ENCODE results near the gene ISLR. TPM values are rescaled to one million over a fixed set of nuclear protein-coding genes. Genes with fewer than 3 reads are reported as not detected.

ISLR gene
- polyA plus RNA-seq, 1 donor from 2014 or later = not detected

- Histone ChIP-seq H4K20me1 (ENCODE audit: insufficient read depth) (no peaks in the 10 kb centered on the region), H3K4me3 (ENCODE audit: low read length) (no peak overlapping the region), H3K9ac (ENCODE audit: low read length) (no peak overlapping the region), H3K27me3 (ENCODE audit: insufficient read depth, low read depth, low read length) (no peaks in the 10 kb centered on the region), H3K79me2 (replicated peaks; ENCODE audit: insufficient read depth, low read length) (no peaks in the 10 kb centered on the region), H3K36me3 (ENCODE audit: insufficient read depth, low read length) (no peaks in the 10 kb centered on the region), H3K9me2 (ENCODE audit: insufficient read depth, low read length) (no peaks in the 10 kb centered on the region), H3K4me2 (ENCODE audit: low read length) (no peak overlapping the region), H2AFZ (ENCODE audit: low read depth, low read length) (no peak overlapping the region), H3K27ac (ENCODE audit: low read length) (no peak overlapping the region), H3K9me3 (ENCODE audit: low read length) (no peaks in the 10 kb centered on the region), H3F3A (ENCODE audit: insufficient read depth, low read length, poor library complexity, severe bottlenecking) (no peaks in the 10 kb centered on the region)
- TF ChIP-seq CTCF (IDR thresholded peaks at IDR 0.05; ENCODE audit: poor library complexity, severe bottlenecking) = no peak
- TF ChIP-seq MXI1 (conservative IDR thresholded peaks at IDR 0.05; ENCODE audit: poor library complexity, severe bottlenecking) = no peak
- TF ChIP-seq RAD21 (conservative IDR thresholded peaks at IDR 0.05) = no peak
- TF ChIP-seq POLR2AphosphoS5 (IDR thresholded peaks at IDR 0.05) = no peak
- no peak for TF ChIP-seq EZH2 (IDR thresholded peaks at IDR 0.05; ENCODE audit: borderline replicate concordance, insufficient read depth, low read length, poor library complexity, severe bottlenecking)
- no peak for TF ChIP-seq TAF1 (IDR thresholded peaks at IDR 0.05; ENCODE audit: low read depth)
- no peak for TF ChIP-seq SMC3 (conservative IDR thresholded peaks at IDR 0.05; ENCODE audit: poor library complexity)
- TF ChIP-seq EP300 (conservative IDR thresholded peaks at IDR 0.05; ENCODE audit: poor library complexity, severe bottlenecking) = no peak
- TF ChIP-seq REST (IDR thresholded peaks at IDR 0.05; ENCODE audit: borderline replicate concordance) = no peak
Observed at GRCh38 chr15:74178326-74179100, 5.0 kb downstream of the ISLR start.

GRCh38 chr15:74179101-74179841 lies 5.8 kb downstream of the ISLR start:
- no peaks in the 10 kb centered on the region for H3K36me3 ChIP-seq (ENCODE audit: insufficient read depth, low read length)
- no peak overlapping the region for H3K4me2 ChIP-seq (ENCODE audit: low read length)
- no peaks in the 10 kb centered on the region for H3F3A ChIP-seq (ENCODE audit: insufficient read depth, low read length, poor library complexity, severe bottlenecking)
- H3K79me2 ChIP-seq (replicated peaks; ENCODE audit: insufficient read depth, low read length) = no peaks in the 10 kb centered on the region
- H4K20me1 ChIP-seq (ENCODE audit: insufficient read depth) = no peaks in the 10 kb centered on the region
- H3K9ac ChIP-seq (ENCODE audit: low read length) = no peak overlapping the region
- no peaks in the 10 kb centered on the region for H3K27me3 ChIP-seq (ENCODE audit: insufficient read depth, low read depth, low read length)
- H3K9me2 ChIP-seq (ENCODE audit: insufficient read depth, low read length) = no peaks in the 10 kb centered on the region
- no peak overlapping the region for H3K27ac ChIP-seq (ENCODE audit: low read length)
- H2AFZ ChIP-seq (ENCODE audit: low read depth, low read length) = no peak overlapping the region
- no peaks in the 10 kb centered on the region for H3K9me3 ChIP-seq (ENCODE audit: low read length)
- TF ChIP-seq EP300 (conservative IDR thresholded peaks at IDR 0.05; ENCODE audit: poor library complexity, severe bottlenecking) (no peak), REST (IDR thresholded peaks at IDR 0.05; ENCODE audit: borderline replicate concordance) (no peak), MXI1 (conservative IDR thresholded peaks at IDR 0.05; ENCODE audit: poor library complexity, severe bottlenecking) (no peak), RAD21 (conservative IDR thresholded peaks at IDR 0.05) (no peak), CTCF (IDR thresholded peaks at IDR 0.05; ENCODE audit: poor library complexity, severe bottlenecking) (no peak), SMC3 (conservative IDR thresholded peaks at IDR 0.05; ENCODE audit: poor library complexity) (no peak), POLR2AphosphoS5 (IDR thresholded peaks at IDR 0.05) (no peak), EZH2 (IDR thresholded peaks at IDR 0.05; ENCODE audit: borderline replicate concordance, insufficient read depth, low read length, poor library complexity, severe bottlenecking) (no peak), TAF1 (IDR thresholded peaks at IDR 0.05; ENCODE audit: low read depth) (no peak)
- H3K4me3 ChIP-seq (ENCODE audit: low read length) = no peak overlapping the region

Data from neural cell (in vitro differentiated cells).